Keratinocyte (primary cell): ENCODE data around the gene COPZ2. TPM values are rescaled to one million over a fixed set of nuclear protein-coding genes. Genes with fewer than 3 reads are reported as not detected.
"Not testable (repeated sequence)": the region's sequence is repeated elsewhere in the genome, so short reads cannot be mapped to it uniquely, and the experiment has no call there.

Experiments used
- DNase-seq: peaks from one replicate; pipeline ENCODE4 v3.0.0-alpha.2; 2011; ENCODE audit warnings: low read depth, missing footprints, low spot score
- FAIRE-seq: peaks from 2 replicates; lab custom pipeline; 2011; peaks lifted over from hg19 to GRCh38; lab: Jason Lieb, UNC
- H2AFZ ChIP-seq: 2 replicates; pipeline ENCODE4 v1.6.0; 2012; ENCODE audit warnings: low read length, control low read depth, inconsistent platforms; ENCODE audit not compliant: control insufficient read depth
- H3K27ac ChIP-seq: 2 replicates; pipeline ENCODE4 v1.5.1; 2011; ENCODE audit warnings: low read length; ENCODE audit not compliant: control insufficient read depth, insufficient read depth
- H3K27me3 ChIP-seq: 3 replicates; pipeline ENCODE4 v1.6.0; 2011; ENCODE audit warnings: low read length; ENCODE audit not compliant: control insufficient read depth, insufficient read depth; ENCODE audit errors: extremely low read depth
- H3K36me3 ChIP-seq, 2 experiments: 2 replicates in 1 of 2; 3 replicates in 1 of 2; pipeline ENCODE4 v1.5.1; 2011; ENCODE audit warnings: low read length in 2 of 2, mild to moderate bottlenecking in 1 of 2; ENCODE audit not compliant: control insufficient read depth in 2 of 2, insufficient read depth in 2 of 2; ENCODE audit errors: extremely low read depth in 1 of 2
- H3K4me1 ChIP-seq: 3 replicates; pipeline ENCODE4 v1.5.1; 2011; ENCODE audit warnings: low read length; ENCODE audit not compliant: control insufficient read depth, insufficient read depth; ENCODE audit errors: extremely low read depth
- H3K4me2 ChIP-seq: 3 replicates; pipeline ENCODE4 v1.6.0; 2011; ENCODE audit warnings: low read depth, low read length; ENCODE audit not compliant: control insufficient read depth, insufficient read depth; ENCODE audit errors: extremely low read depth
- H3K4me3 ChIP-seq, 3 experiments: fragments of 200-600 bp in 1 of 3; sonication (generic) in 1 of 3; 2 replicates in 2 of 3; 3 replicates in 1 of 3; pipeline ENCODE4 v1.5.1; 2011 to 2016; ENCODE audit warnings: low read length in 3 of 3, mild to moderate bottlenecking in 3 of 3, control low read depth in 2 of 3, inconsistent platforms in 1 of 3, low read depth in 1 of 3, mixed read lengths in 1 of 3, mixed run types in 1 of 3, moderate library complexity in 1 of 3; ENCODE audit not compliant: control insufficient read depth in 2 of 3, insufficient read depth in 2 of 3; ENCODE audit errors: extremely low read depth in 1 of 3
- H3K79me2 ChIP-seq: 2 replicates; pipeline ENCODE4 v1.6.0; 2012; ENCODE audit warnings: low read length; ENCODE audit not compliant: control insufficient read depth, insufficient read depth
- H3K9ac ChIP-seq: 3 replicates; pipeline ENCODE4 v1.6.0; 2011; ENCODE audit warnings: low read length; ENCODE audit not compliant: control insufficient read depth, insufficient read depth; ENCODE audit errors: extremely low read depth
- H3K9me1 ChIP-seq: 3 replicates; pipeline ENCODE4 v1.6.0; 2011; ENCODE audit warnings: low read length; ENCODE audit not compliant: control insufficient read depth, insufficient read depth; ENCODE audit errors: extremely low read depth
- H3K9me3 ChIP-seq: 2 replicates; pipeline ENCODE4 v1.5.1; 2012; ENCODE audit warnings: low read depth, low read length; ENCODE audit not compliant: control insufficient read depth
- H4K20me1 ChIP-seq: 3 replicates; pipeline ENCODE4 v1.6.0; 2011; ENCODE audit warnings: low read length; ENCODE audit not compliant: control insufficient read depth, insufficient read depth; ENCODE audit errors: extremely low read depth
- CTCF ChIP-seq, 3 experiments: IDR thresholded peaks in 1 of 3; conservative IDR thresholded peaks in 1 of 3; optimal IDR thresholded peaks in 1 of 3; 2 replicates in 2 of 3; 3 replicates in 1 of 3; pipeline versions ENCODE3 to v1.5.1; 2011; ENCODE audit warnings: low read length in 3 of 3, mild to moderate bottlenecking in 3 of 3, moderate library complexity in 2 of 3, control low read depth in 1 of 3, inconsistent platforms in 1 of 3; ENCODE audit not compliant: insufficient read depth in 2 of 3; ENCODE audit errors: extremely low read depth in 1 of 3
- EZH2 ChIP-seq: IDR thresholded peaks from one replicate; pipeline ENCODE4 v1.6.1; 2012; ENCODE audit warnings: inconsistent platforms, mild to moderate bottlenecking, low read length, moderate library complexity
- dilution Hi-C: fragments of 300-500 bp; cut with MboI; formaldehyde crosslinking; loops from one replicate; pipeline ENCODE4 v1.7.0; 2020; ENCODE audit warnings: low sequenced_read_pairs; ENCODE audit not compliant: extremely low pct_ligation_motif_present
- polyA plus RNA-seq, 5 experiments: library from polyadenylated mRNA; depleted of rRNA in 3 of 5; stranded (reverse) in 3 of 5; stranded (forward) in 1 of 5; unstranded in 1 of 5; fragments of >200 nt; gene quantifications; 1 replicate in 1 of 5; 2 replicates in 3 of 5; 3 replicates in 1 of 5; pipeline versions ENCODE4 v1.2.1 to v1.2.3, GENCODE V29; 2011 to 2012; ENCODE audit warnings: missing spikeins in 2 of 5, low read depth in 1 of 5, low replicate concordance in 1 of 5

COPZ2 gene
- polyA plus RNA-seq, 1 donor (not counting 4 experiments of a cell fraction or from before 2014, with no cell fraction given) = 11.1 TPM

- no peaks in the 10 kb centered on the region for H3K36me3 ChIP-seq
- TF ChIP-seq EZH2 = no peak
- TF ChIP-seq CTCF (optimal IDR thresholded peaks at IDR 0.05 in 1 of 3, IDR thresholded peaks at IDR 0.05 in 1 of 3, conservative IDR thresholded peaks at IDR 0.05 in 1 of 3; ENCODE audit: extremely low read depth in 1 of 3, insufficient read depth in 2 of 3, low read length in 3 of 3) = no peak
- H4K20me1 ChIP-seq = no peaks in the 10 kb centered on the region
- no peaks in the 10 kb centered on the region for H3K27me3 ChIP-seq
- H3K4me2 ChIP-seq = peak overlapping the region; percentile 96
- no peak overlapping the region for H2AFZ ChIP-seq
- dilution Hi-C loops = no loop called here
- peaks cover 40% of the 10 kb centered on the region for H3K4me1 ChIP-seq
- H3K27ac ChIP-seq = no peak overlapping the region
- peaks cover 3% of the 10 kb centered on the region for H3K9me1 ChIP-seq
- no peaks in the 10 kb centered on the region for H3K9me3 ChIP-seq
- H3K9ac ChIP-seq = no peak overlapping the region
- H3K4me3 ChIP-seq = no peak overlapping the region
- no peak for DNase-seq
- H3K79me2 ChIP-seq = no peaks in the 10 kb centered on the region
- no peak for FAIRE-seq
These were observed 14.7 kb downstream of the COPZ2 start for GRCh38 chr17:48022901-48023300.

- no peak for FAIRE-seq
- H3K4me3 ChIP-seq = no peak overlapping the region
- H3K36me3 ChIP-seq = no peaks in the 10 kb centered on the region
- DNase-seq = no peak
- H3K79me2 ChIP-seq = no peaks in the 10 kb centered on the region
- H3K4me2 ChIP-seq = no peak overlapping the region
- dilution Hi-C loops = no loop called here
- no peak for TF ChIP-seq CTCF (optimal IDR thresholded peaks at IDR 0.05 in 1 of 3, IDR thresholded peaks at IDR 0.05 in 1 of 3, conservative IDR thresholded peaks at IDR 0.05 in 1 of 3; ENCODE audit: extremely low read depth in 1 of 3, insufficient read depth in 2 of 3, low read length in 3 of 3)
- TF ChIP-seq EZH2 = no peak
- H3K9me3 ChIP-seq = no peaks in the 10 kb centered on the region
- peaks cover 36% of the 10 kb centered on the region for H3K4me1 ChIP-seq
- H4K20me1 ChIP-seq = no peaks in the 10 kb centered on the region
- H3K27ac ChIP-seq = no peak overlapping the region
- no peak overlapping the region for H3K9ac ChIP-seq
- peaks cover 3% of the 10 kb centered on the region for H3K9me1 ChIP-seq
- no peak overlapping the region for H2AFZ ChIP-seq
- H3K27me3 ChIP-seq = no peaks in the 10 kb centered on the region
These were observed 15.7 kb downstream of the COPZ2 start for GRCh38 chr17:48021934-48022333.

GRCh38 chr17:48017817-48018158 is 19.8 kb downstream of the COPZ2 start:
- H3K4me1 ChIP-seq, H3K9me3 ChIP-seq, H3K27me3 ChIP-seq, H2AFZ ChIP-seq, FAIRE-seq, H4K20me1 ChIP-seq, H3K27ac ChIP-seq, dilution Hi-C loops, H3K4me3 ChIP-seq, H3K9me1 ChIP-seq, H3K9ac ChIP-seq, H3K4me2 ChIP-seq, DNase-seq, H3K36me3 ChIP-seq, H3K79me2 ChIP-seq: not testable (repeated sequence)
